Activated CD8-positive, alpha-beta memory T cell treated with anti-CD3 and anti-CD28 coated beads for 4 hours (primary cell): Measurements from ENCODE around the gene TRIM7.
"Not testable (repeated sequence)": the region's sequence is repeated elsewhere in the genome, so short reads cannot be mapped to it uniquely, and the experiment has no call there.

Source experiments
- DNase-seq, 2 donors: peaks; one replicate each; pipeline ENCODE4 v3.0.0-alpha.2; 2020; ENCODE audit warnings: low read depth in 2 of 2

Gene TRIM7

GRCh38 chr5:181233088-181233800 lies 28.2 kb upstream of the TRIM7 start:
- no peak for DNase-seq

DNA sequence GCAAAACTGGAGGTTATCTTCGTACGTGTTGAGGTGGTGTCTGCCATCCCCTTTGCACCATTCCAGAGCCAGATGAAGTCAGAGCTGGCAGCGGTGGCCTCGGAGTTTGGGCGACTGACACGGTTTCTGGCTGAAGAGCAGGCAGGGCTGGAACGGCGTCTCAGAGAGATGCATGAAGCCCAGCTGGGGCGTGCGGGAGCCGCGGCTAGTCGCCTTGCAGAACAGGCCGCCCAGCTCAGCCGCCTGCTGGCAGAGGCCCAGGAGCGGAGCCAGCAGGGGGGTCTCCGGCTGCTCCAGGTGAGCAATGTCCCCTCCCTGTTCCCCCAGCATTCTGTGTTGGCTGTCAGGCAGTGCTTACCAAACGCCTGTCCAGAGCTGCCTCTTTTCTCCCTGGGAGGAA lies 27.6 kb upstream of the TRIM7 start:
- no peak for DNase-seq

DNA sequence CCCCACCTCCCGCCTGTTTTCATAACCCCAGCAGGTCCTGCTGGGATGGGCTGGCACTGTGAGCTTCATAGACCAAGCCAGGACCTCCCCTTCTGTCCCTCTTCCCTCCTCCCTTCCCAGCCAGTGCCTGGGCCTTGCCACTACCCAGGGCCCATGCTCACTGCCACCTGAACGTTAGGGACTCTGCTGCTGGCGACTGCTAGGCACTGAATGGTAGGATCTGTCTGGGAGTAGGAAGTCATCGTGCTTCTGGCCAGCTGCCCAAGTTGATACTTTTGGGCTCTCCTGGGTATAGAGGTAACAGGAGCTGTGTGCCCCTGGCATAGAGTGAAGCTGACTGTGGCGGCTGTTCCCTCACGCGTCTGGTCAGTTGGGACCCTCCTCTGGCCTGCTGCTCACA lies 26.4 kb upstream of the TRIM7 start:
- DNase-seq: no peak

DNA sequence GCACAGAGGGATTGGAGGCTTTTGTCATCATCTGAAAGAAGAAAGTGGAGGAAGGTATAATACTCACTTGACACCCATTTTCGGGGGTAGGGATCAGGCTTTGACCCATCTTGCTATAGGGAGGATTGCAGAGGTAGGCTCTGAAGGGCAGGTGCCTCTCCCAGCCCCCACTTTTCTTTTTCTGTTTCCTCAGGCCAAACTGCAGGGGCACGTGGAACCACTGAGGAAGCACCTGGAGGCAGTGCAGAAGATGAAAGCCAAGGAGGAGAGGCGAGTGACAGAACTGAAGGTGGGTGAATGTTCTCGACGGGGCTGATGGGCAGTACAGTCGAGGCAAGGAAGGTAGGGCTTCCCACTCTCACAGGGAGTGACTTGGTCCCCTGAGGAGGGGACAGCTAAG lies 25.6 kb upstream of the TRIM7 start:
- no peak for DNase-seq

DNA sequence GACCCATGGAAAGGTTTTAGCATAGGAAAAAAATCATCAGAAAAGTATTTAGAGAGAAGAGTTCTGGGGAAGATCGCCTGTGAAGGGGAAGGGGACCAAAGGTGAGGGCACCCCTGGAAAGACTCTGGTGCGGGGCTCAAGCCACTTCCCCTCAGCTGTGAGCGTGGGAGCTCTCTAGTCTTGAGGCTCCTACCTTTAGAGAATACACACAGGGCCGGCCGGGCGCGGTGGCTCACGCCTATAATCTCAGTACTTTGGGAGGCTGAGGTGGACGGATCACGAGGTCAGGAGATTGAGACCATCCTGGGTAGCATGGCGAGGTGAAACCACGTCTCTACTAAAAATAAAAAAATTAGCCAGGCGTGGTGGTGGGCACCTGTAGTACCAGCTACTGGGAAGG lies 25.0 kb upstream of the TRIM7 start:
- DNase-seq: no peak

DNA sequence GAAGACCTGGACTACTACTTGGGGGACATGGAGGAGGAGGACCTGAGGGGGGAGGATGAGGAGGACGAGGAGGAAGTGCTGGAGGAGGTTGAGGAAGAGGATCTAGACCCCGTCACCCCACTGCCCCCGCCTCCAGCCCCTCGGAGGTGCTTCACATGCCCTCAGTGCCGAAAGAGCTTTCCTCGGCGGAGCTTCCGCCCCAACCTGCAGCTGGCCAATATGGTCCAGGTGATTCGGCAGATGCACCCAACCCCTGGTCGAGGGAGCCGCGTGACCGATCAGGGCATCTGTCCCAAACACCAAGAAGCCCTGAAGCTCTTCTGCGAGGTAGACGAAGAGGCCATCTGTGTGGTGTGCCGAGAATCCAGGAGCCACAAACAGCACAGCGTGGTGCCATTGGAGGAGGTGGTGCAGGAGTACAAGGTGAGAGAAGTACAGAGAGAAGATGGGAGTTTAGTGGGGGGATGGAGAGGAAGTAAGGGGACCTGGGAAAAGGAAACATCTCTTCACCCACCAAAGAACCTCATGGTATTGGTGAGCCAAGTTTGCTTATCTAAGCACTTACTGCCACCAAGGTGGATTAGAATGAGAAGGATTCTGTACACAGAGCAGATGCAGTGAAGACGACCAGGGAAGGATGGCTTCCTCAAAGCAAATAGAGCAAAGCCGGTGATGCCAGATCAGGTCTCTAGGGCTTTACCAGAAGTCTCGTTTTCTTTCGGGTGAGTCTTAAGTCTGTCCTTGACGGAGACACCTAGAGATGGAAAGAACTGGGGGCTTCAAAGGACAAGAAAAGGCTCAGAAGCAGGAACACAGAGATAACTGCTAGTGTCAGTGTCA lies 19.6 kb upstream of the TRIM7 start:
- DNase-seq: no peak

- DNase-seq: no peak
These were observed 18.9 kb upstream of the TRIM7 start for GRCh38 chr5:181223729-181224389.

- peak; percentile 94 to 96 for DNase-seq
These were observed 18.2 kb upstream of the TRIM7 start, which contains the start of gene TRIM41 for GRCh38 chr5:181223058-181223728. TRIM41 (plus strand) TSS chr5:181223281; CDS start chr5:181224000, 719 bp downstream.

DNA sequence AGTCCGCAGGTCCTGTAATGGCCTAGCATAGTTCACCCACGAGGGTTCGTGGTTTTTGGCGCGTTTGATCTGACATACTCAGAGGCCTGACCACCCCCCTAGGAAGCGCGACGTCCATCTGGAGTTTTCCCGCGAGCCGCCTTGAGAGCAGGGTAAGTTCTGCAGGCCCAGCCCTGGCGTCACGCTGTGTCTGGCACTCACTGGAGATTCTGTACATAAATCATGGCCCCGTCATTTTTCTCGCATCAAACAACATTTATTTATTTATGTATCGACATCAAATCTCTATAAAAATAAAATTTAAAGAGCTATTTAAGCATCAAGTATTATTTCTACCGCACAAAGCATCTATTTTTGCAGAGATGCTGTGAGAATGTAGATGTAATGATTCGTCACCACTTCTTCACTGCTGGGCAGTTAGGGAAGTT lies 17.6 kb upstream of the TRIM7 start:
- no peak for DNase-seq

DNA sequence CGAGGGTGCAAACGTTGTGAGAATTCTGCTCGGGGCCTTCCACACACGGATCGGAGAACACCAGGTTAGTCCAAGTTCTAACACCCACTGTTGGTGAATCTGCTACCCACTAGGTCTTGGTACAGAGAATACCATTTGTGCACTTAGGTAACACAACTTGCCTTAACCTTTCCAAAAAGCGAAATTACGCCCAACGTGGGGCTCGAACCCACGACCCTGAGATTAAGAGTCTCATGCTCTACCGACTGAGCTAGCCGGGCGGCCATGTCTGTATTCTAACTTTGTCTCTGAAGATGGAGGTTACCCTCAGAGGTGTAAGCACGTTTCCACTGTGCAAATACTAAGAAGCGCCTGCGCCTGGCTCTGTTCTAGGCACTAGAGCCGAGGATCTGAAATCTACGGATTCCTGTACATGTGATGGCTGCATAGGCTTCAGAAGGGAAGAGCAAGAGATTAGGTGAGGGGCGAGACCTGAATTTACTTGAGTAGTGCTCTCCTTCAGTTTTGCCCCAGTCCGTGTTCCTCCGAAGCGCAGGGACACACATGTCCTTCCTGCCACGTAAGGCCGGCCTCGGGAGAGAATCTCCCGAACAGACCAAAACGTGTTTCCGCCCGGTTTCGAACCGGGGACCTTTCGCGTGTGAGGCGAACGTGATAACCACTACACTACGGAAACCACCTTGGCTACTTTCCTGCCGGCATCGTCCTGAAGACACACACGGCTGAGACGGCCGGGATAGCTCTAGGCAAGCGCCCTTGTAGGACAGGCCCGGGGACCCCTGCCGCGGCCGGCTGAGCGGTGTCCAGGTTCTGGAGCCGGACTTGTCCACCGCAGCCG lies 17.0 kb upstream of the TRIM7 start:
- DNase-seq: peak; percentile 92 to 97

DNA sequence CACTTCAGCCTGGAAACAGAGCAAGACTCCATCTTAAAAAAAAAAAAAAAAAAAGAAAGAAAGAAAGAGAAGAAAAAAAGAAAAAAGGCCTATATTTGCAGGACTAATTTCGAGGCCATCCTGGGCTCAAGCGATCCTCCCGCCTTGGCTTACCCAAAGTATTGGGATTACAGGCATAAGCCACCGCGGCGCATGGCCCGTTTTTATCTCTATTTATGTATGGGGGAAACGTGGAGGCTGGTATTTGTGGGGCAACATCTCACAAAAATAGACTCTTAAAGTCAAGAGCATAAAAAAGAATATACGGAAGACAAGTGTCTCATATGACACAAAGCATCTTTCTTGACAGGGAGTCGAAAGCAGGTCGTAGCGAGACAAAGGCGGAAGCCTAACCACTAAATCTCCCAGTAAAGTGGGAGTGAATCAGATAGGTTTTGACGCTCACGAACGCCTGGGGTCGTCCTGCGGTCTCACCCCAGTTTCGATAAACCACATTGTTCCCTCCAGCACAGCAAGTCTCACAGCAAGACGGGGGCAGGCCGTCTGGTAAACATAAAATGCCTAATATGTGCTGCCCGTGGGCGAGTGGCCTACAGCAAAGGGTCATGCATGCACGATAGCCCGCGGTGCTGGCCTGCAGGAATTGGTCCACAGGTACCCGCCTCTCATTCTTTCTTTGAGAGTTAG lies 16.3 kb upstream of the TRIM7 start:
- DNase-seq: peak; percentile 33 to 54

- no peak for DNase-seq
These were observed 15.2 kb upstream of the TRIM7 start for GRCh38 chr5:181220178-181220515.

DNA sequence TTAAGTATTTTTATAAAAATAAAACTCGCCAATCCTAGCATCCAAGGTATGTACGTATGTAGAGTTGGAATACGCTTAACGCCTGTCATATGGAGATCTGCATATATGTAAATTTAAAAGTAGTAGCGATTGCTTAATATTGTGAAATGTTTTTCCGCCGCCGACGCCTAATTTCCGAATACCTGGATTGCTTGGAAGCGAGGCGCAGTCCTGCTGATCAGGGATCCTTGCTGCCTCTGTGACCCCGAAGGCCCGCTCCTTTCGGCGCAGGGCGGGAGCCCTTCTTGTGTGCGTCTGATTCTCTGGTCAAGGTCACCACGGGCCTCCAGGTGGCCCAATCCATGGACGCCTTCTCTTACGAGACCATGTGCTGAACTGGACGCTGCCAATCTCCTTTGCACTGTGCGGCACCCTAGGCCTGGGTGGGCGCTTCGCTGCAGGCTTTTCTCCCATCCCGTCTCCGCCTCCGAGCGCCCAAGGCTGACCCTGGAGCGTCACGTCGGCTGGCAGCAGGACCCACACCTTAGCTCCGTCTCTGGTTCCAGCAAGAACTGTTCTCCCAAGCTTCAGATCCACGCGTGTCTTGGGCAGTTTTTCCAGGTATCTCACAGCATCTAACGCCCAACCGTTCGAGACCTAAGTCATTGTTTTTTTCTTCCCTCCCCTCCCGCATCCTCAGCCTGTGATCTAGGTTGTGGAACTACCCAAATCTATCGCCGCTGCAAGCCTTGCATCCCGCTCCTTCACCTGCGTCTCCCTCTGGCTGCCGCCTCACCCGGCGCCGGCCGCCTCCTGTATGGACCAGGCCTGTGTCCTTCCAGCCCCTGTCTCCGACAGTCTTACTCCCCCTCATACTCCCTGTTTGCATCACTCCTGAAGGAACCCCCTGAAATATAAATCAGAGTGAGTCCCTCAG lies 14.5 kb upstream of the TRIM7 start:
- no peak for DNase-seq

GRCh38 chr5:181218795-181219124 lies 13.8 kb upstream of the TRIM7 start:
- no peak for DNase-seq

- DNase-seq: no peak
These were observed 12.7 kb upstream of the TRIM7 start for GRCh38 chr5:181217803-181218062.

DNA sequence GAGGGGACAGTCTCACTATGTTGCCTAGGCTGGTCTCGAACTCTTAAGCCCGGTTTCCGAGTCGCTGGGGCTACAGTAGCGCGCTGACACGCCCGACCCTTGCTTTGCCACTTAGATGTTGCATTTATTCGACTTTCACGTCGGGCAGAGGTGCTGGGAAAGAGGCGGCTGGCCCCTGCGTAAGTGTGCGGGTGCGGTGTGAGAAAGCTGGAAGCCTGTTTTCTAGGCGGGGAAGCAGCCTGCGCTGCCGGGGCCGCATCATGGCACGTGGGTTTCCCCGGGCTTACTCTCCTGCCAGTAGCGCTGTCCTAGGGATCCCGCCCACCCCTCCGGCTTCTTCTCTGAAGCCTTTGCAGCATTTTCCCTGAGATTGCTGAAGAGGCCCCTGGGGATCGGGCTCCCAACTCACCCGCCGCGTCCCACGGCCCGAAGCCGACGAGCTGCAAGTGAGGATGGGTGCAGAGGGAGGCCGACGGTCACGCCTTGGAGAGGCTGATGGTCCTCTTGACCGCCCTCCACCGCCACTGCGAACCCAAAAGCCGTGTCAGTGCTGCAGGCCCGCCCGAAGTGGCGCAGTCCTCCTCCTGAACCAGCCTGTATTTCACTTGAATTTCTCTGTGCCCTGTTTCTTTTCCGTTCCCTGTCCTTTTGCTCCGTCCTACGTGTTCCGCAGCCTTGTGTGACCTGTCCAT lies 12.3 kb upstream of the TRIM7 start:
- DNase-seq: peak in 1 of 2 donors; percentile 31

DNA sequence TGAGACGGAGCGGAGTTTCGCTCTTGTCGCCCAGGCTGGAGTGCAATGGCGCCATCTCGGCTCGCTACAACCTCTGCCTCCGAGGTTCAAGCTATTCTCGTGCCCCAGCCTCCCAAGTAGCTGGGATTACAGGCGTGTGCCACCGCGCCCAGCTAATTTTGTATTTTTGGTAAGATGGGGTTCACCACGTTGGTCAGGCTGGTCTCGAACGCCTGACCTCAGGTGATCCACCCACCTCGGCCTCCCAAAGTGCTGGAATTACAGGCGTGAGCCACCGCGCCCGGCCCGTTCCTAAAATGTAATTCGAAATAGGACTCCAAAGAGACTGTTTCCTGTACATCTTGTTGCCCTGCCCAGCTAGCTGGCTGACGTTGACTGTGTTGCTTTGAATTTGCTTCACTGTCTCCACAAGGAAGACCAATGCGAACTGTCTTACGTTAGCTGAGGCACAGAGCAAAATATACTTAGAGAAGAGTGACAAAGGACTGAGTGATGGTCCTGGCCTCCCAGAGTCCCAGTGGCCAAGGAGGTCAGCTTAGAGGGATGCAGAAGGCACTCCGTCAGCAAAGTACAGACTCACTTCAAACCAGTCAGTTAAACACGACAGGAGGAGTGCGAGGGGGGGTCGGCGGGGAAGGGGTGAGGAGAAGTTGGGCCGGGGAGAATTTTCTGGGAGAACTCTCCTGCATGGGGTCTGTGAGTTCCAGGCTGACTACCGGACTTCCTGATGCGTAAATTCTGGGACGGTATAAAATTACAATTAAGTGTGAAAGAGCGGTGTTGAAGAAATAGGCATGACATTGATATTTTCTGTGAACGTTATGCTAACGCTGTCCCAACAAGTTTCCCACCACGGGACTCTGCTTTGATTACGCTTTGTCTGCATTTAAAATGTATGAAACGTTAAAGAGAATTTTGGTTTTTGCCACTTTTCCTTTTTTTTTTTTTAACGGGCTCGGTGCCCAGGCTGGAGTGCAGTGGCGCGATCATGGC lies 11.3 kb upstream of the TRIM7 start:
- no peak for DNase-seq

DNA sequence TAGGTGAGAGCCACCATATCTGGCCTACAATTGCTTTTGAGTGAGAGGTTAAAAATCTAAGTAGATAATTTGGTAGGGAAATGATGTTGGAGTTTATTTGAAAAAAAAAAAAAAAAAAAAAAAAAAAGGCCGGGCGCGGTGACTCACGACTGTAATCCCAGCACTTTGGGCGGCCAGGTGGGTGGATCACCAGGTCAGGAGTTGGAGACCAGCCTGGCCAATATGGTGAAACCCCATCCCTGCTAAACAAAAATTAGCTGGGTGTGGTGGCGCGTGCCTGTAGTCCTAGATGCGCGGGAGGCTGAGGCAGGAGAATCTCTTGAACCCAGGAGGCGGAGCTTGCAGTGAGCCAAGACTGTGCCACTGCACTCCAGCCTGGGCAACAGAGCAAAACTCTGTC lies 9.3 kb upstream of the TRIM7 start:
- DNase-seq: not testable (repeated sequence)
